Heart right ventricle (tissue), 16 donors: Measurements from ENCODE around the gene DOCK1. TPM values are rescaled to one million over a fixed set of nuclear protein-coding genes. Genes with fewer than 3 reads are reported as not detected.

Experiments used
- ATAC-seq, 8 donors: fragments of 200-7000 bp; cut with Tn5 transposase; one replicate each; pipeline ENCODE4 v1.9.1; 2020; ENCODE audit warnings: mild to moderate bottlenecking in 8 of 8, moderate library complexity in 8 of 8, moderate number of reproducible peaks in 1 of 8
- DNase-seq, 2 donors: peaks; one replicate each; pipeline ENCODE4 v3.0.0-alpha.2; 2020
- H3K27ac ChIP-seq, 10 donors: fragments of 200-600 bp; sonication (generic) in 2 of 10; one replicate each; pipeline versions ENCODE4 v1.5.0 to v1.8.0; 2020 to 2022; ENCODE audit warnings: mild to moderate bottlenecking in 3 of 10
- H3K27me3 ChIP-seq, 7 donors: fragments of 200-600 bp; one replicate each; pipeline ENCODE4 v1.8.0; 2021 to 2022; ENCODE audit warnings: mild to moderate bottlenecking in 2 of 7
- H3K36me3 ChIP-seq, 9 donors: fragments of 200-600 bp; sonication (generic) in 1 of 9; one replicate each; pipeline versions ENCODE4 v1.5.0 to v1.8.0; 2020 to 2022; ENCODE audit warnings: mild to moderate bottlenecking in 2 of 9
- H3K4me1 ChIP-seq, 9 donors: fragments of 200-600 bp; sonication (generic) in 1 of 9; one replicate each; pipeline versions ENCODE4 v1.5.0 to v1.8.0; 2020 to 2022; ENCODE audit warnings: mild to moderate bottlenecking in 4 of 9
- H3K4me3 ChIP-seq, 10 donors: fragments of 200-600 bp; sonication (generic) in 2 of 10; one replicate each; pipeline versions ENCODE4 v1.5.0 to v1.8.0; 2020 to 2022; ENCODE audit warnings: mild to moderate bottlenecking in 7 of 10, moderate library complexity in 2 of 10
- H3K9me3 ChIP-seq, 11 donors: fragments of 200-600 bp in 10 of 11; sonication (generic) in 2 of 11; one replicate each; pipeline versions ENCODE4 v1.5.0 to v1.8.0; 2013 to 2022; ENCODE audit warnings: mild to moderate bottlenecking in 2 of 11, control low read depth in 1 of 11, moderate library complexity in 1 of 11
- WGBS, 2 donors: extraction: QIAGEN DNeasy Blood & Tissue Kit; methylation state at CpG; one replicate each; pipeline ENCODE4 v1.1.7; 2013; ENCODE audit warnings: inconsistent platforms in 1 of 2; 5-methylcytosine and 5-hydroxymethylcytosine counted together
- intact Hi-C, 10 donors: fragments of 100-400 bp; cut with DNase I; formaldehyde crosslinking; loops; one replicate each; pipeline versions ENCODE4 v1.11.1 to v1.14.2; 2022
- polyA plus RNA-seq, 2 donors: library from polyadenylated mRNA; stranded (reverse); fragments of 200-250 nt; gene quantifications; one replicate each; pipeline ENCODE4 v1.2.3, GENCODE V29; 2013
- total RNA-seq, 10 donors: library from RNA; stranded (reverse); fragmentation: NEBNext Ultra II Directional in 3 of 10; extraction: Animal tissue kit (Norgen Biotek cat#: 25700) in 3 of 10; gene quantifications; one replicate each; pipeline versions ENCODE4 v1.2.1 to v1.2.4, GENCODE V29; 2021 to 2023
- TF ChIP-seq, protein P1 (sequence below), 9 donors: fragments of 200-600 bp; sonication (generic) in 2 of 9; IDR thresholded peaks; one replicate each; pipeline versions ENCODE4 v1.5.0 to v1.8.0; 2021 to 2022; ENCODE audit warnings: antibody characterized with exemption in 9 of 9, mild to moderate bottlenecking in 5 of 9, moderate library complexity in 1 of 9
- donor health status: Arrhythmogenic right ventricular cardiomyopathy.
- donor health status: ischemic (EF 13 %, LVEDD 7.1; RV severe dilation, severe dysfunction).
- donor health status: healthy with polysubstance abuse.
- donor health status: DM: no; HTN: yes; CAD: no.
- donor health status: DM: no; HTN: no; CAD: no.
- donor health status: ischemic (EF 25% LVEDD 6.9; RV normal size, moderate dysfunction).
- donor health status: ischemic (EF 25% LVEDD 5.7; RV mildly dilated, moderate dysfunction).
- donor health status: healthy.
- donor health status: DM: yes; HTN: yes; CAD: no.
- donor health status: Ischemic cardiomyopathy.
- donor health status: ischemic (EF 35%, LVEDD 5.7; RV mildly dilated, moderate dysfunction).
- donor health status: nonischemic (EF 11% LVEDD 7.7; RV severe dilation, severe dysfunction).
- donor health status: DM: yes; HTN: yes; CAD: no.
- donor health status: PGD.
- donor health status: ischemic (EF 29% LVEDD 5.4; RV normal size, mild dysfunction).
- donor health status: nonischemic (EF 23%, LVEDD 6.1; RV moderate dilation, normal function).

The DOCK1 gene
- total and polyA plus RNA-seq, 12 donors: 7.8 to 26.7 (median 19.8) TPM

DNA sequence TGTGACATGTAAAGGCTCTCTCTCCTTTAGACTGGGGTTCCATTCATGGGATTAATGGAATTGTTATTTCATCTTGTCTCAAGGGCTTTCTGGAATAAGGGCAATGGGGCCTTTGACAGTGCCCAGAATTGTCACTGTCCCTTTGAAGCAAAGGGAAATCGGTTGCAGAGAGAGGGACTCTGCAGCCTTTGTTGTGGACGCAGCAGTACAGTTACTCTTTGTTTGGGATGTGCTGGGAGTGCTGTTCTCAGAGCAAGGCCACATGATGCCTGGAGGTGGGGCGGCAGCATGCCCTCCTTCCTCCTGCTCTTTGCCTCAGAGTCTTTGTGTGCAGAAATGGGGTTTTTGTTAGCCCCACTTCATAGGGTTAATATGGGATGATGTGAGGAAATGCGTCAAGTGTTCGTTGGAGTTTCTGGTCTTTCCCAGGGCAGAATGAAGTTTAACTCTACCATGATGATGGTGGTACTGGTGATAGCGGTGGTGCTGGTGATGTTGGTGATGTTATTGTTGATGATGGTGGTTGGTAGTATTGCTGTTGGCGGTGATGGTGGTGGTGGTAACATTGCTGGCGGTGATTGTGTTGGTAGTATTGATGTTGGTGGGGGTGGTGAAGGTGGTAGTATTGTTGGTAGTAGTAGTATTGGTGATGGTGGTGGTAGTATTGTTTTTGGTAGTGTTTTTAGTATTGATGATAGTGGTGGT, 45.3 kb downstream of the DOCK1 start:
- H3K27me3 ChIP-seq: no peaks in the 10 kb centered on the region

DNA sequence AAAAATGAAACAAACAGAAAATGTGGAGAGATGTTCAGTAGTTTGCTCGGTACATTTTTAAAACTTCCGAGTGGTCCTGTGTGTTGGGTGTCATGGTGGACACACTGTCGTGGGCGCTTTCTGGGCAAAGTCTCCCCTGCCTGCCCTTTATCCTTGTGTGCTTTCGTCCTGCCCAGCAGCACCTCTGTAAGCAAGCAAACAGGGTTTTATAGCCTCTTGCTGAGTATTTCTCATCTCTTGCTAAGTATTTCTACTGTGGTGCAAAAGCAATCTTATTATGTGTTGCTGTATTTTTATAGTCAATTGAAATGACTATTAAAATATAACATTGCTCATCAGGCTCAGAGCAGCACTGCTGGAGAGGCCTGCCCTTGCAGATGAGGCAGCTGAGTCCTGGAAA, 48.7 kb downstream of the DOCK1 start:
- ATAC-seq (no peak), DNase-seq (no peak)
- no peaks in the 10 kb centered on the region for H3K36me3 ChIP-seq
- no peak overlapping the region for H3K4me3 ChIP-seq
- intact Hi-C loops: no loop called here
- 96 to 98% methylated on average over 5 of the region's 5 CpGs for WGBS, 2 donors
- no peaks in the 10 kb centered on the region for H3K27me3 ChIP-seq
- TF ChIP-seq, protein P1, sequence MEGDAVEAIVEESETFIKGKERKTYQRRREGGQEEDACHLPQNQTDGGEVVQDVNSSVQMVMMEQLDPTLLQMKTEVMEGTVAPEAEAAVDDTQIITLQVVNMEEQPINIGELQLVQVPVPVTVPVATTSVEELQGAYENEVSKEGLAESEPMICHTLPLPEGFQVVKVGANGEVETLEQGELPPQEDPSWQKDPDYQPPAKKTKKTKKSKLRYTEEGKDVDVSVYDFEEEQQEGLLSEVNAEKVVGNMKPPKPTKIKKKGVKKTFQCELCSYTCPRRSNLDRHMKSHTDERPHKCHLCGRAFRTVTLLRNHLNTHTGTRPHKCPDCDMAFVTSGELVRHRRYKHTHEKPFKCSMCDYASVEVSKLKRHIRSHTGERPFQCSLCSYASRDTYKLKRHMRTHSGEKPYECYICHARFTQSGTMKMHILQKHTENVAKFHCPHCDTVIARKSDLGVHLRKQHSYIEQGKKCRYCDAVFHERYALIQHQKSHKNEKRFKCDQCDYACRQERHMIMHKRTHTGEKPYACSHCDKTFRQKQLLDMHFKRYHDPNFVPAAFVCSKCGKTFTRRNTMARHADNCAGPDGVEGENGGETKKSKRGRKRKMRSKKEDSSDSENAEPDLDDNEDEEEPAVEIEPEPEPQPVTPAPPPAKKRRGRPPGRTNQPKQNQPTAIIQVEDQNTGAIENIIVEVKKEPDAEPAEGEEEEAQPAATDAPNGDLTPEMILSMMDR (IDR thresholded peaks at IDR 0.05): no peak
- peaks cover 0 to 7% (median 0%) of the 10 kb centered on the region in 9 donors for H3K4me1 ChIP-seq
- no peak overlapping the region for H3K27ac ChIP-seq
- H3K9me3 ChIP-seq: peaks cover 0 to 26% (median 0%) of the 10 kb centered on the region in 11 donors

More for the DNA sequence above, 45.3 kb downstream of the DOCK1 start:
- DNase-seq (no peak), ATAC-seq (no peak)
- Histone ChIP-seq H3K36me3 (peaks cover 0 to 3% (median 0%) of the 10 kb centered on the region in 9 donors), H3K9me3 (peaks cover 0 to 26% (median 0%) of the 10 kb centered on the region in 11 donors), H3K27ac (no peak overlapping the region), H3K4me3 (no peak overlapping the region), H3K4me1 (peaks cover 0 to 5% (median 0%) of the 10 kb centered on the region in 9 donors)
- 94 to 97% methylated on average over 8 of the region's 8 CpGs for WGBS, 2 donors
- intact Hi-C loops: no loop called here
- TF ChIP-seq, protein P1 (IDR thresholded peaks at IDR 0.05): no peak

DNA sequence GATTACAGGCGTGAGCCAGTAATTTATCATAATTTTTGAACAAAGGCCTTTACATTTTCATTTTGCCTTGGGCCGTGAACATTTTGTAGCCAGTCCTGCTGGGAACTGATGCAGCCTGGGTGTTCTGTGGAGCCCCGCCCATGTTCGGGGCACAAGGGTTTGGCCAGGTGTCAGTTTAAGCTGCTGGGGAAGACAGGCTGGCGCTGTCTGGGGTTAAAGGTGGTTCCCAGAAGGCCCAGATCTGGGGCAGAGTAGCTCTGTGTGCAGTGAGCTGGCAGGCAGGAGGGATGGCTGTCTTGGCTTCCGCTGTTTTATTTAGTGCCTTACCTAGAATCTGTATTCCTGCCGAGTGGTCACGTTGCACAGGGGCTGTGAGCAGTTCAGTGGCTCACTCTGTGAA, 50.2 kb downstream of the DOCK1 start:
- intact Hi-C loops: no loop called here
- WGBS, 2 donors: 90% methylated on average over 8 of the region's 8 CpGs
- Histone ChIP-seq H3K9me3 (peaks cover 0 to 24% (median 0%) of the 10 kb centered on the region in 11 donors), H3K27me3 (no peaks in the 10 kb centered on the region), H3K27ac (no peak overlapping the region), H3K36me3 (no peaks in the 10 kb centered on the region), H3K4me3 (no peak overlapping the region), H3K4me1 (peaks cover 0 to 7% (median 0%) of the 10 kb centered on the region in 9 donors)
- ATAC-seq: no peak
- TF ChIP-seq, protein P1 (IDR thresholded peaks at IDR 0.05): no peak
- DNase-seq: no peak

- Histone ChIP-seq H3K27me3 (no peaks in the 10 kb centered on the region), H3K4me3 (no peak overlapping the region), H3K27ac (no peak overlapping the region), H3K36me3 (no peaks in the 10 kb centered on the region), H3K9me3 (peaks cover 0 to 17% (median 0%) of the 10 kb centered on the region in 11 donors), H3K4me1 (peaks cover 0 to 7% (median 0%) of the 10 kb centered on the region in 9 donors)
- WGBS, 2 donors: 77 to 78% methylated on average over 15 to 16 of the region's 16 CpGs
- DNase-seq (no peak), ATAC-seq (peak in 4 of 8 donors; percentile 19 to 32 (median 26))
- intact Hi-C loops: no loop called here
- TF ChIP-seq, protein P1 (IDR thresholded peaks at IDR 0.05): no peak
Measured at GRCh38 chr10:126955934-126956711, 50.9 kb downstream of the DOCK1 start.
